SK-N-SH treated with all-trans-retinoic acid at 6 μM for 48 hours (cell line): ENCODE measurements around the gene TSKS.

Experiments used
- ATAC-seq: fragments of 200-7000 bp; cut with Tn5 transposase; 3 replicates; pipeline ENCODE4 v1.9.1; 2020; ENCODE audit warnings: mild to moderate bottlenecking, moderate library complexity
- ARNTL ChIP-seq: fragments of 450-650 bp; formaldehyde crosslinking; IDR thresholded peaks from 2 replicates; pipeline ENCODE4 v1.5.0; 2020; ENCODE audit warnings: low read depth, mild to moderate bottlenecking, moderate library complexity, borderline replicate concordance
- BACH2 ChIP-seq: fragments of 250-450 bp; sonication (Bioruptor Pico); IDR thresholded peaks from 2 replicates; pipeline ENCODE4 v1.9.0; 2021; ENCODE audit warnings: mild to moderate bottlenecking, borderline replicate concordance
- CSDC2 ChIP-seq: fragments of 250-450 bp; sonication (Bioruptor Pico); IDR thresholded peaks from 2 replicates; pipeline ENCODE4 v1.5.0; 2020; ENCODE audit warnings: mild to moderate bottlenecking, moderate library complexity
- ESRRG ChIP-seq: fragments of 250-450 bp; sonication (Bioruptor Pico); IDR thresholded peaks from 2 replicates; pipeline ENCODE4 v1.6.1; 2021; ENCODE audit warnings: mild to moderate bottlenecking
- GLIS3 ChIP-seq: fragments of 250-450 bp; sonication (Bioruptor Pico); IDR thresholded peaks from 2 replicates; pipeline ENCODE4 v1.5.0; 2020; ENCODE audit warnings: mild to moderate bottlenecking, moderate library complexity
- ISL1 ChIP-seq: fragments of 250-450 bp; sonication (Bioruptor Pico); IDR thresholded peaks from 2 replicates; pipeline ENCODE4 v2.1.2; 2022; ENCODE audit warnings: mild to moderate bottlenecking, moderate library complexity
- OSR1 ChIP-seq: fragments of 250-450 bp; sonication (Bioruptor Pico); IDR thresholded peaks from 2 replicates; pipeline ENCODE4 v1.8.0; 2022; ENCODE audit warnings: moderate library complexity, mild to moderate bottlenecking, inconsistent platforms
- PATZ1 ChIP-seq: fragments of 250-450 bp; sonication (Bioruptor Pico); IDR thresholded peaks from 2 replicates; pipeline ENCODE4 v1.8.0; 2020; ENCODE audit warnings: mild to moderate bottlenecking, moderate library complexity, borderline replicate concordance
- POU6F1 ChIP-seq: fragments of 250-450 bp; sonication (Bioruptor Pico); IDR thresholded peaks from 2 replicates; pipeline ENCODE4 v1.8.0; 2021; ENCODE audit warnings: low read depth, mild to moderate bottlenecking, moderate library complexity, borderline replicate concordance
- PPARA ChIP-seq: fragments of 250-450 bp; sonication (Bioruptor Pico); IDR thresholded peaks from 2 replicates; pipeline ENCODE4 v1.5.0; 2020; ENCODE audit warnings: mild to moderate bottlenecking, borderline replicate concordance
- RARB ChIP-seq: fragments of 250-450 bp; sonication (Bioruptor Pico); IDR thresholded peaks from 2 replicates; pipeline ENCODE4 v1.8.0; 2021; ENCODE audit warnings: mild to moderate bottlenecking, moderate library complexity
- SNAI2 ChIP-seq: fragments of 250-450 bp; sonication (Bioruptor Pico); IDR thresholded peaks from 2 replicates; pipeline ENCODE4 v1.5.0; 2020; ENCODE audit warnings: mild to moderate bottlenecking, moderate library complexity
- TOX ChIP-seq: fragments of 250-450 bp; sonication (Bioruptor Pico); IDR thresholded peaks from 2 replicates; pipeline ENCODE4 v1.8.0; 2021; ENCODE audit warnings: mild to moderate bottlenecking, moderate library complexity, borderline replicate concordance
- TSHZ2 ChIP-seq: fragments of 250-450 bp; sonication (Bioruptor Pico); IDR thresholded peaks from 2 replicates; pipeline ENCODE4 v1.5.0; 2020; ENCODE audit warnings: mild to moderate bottlenecking, moderate library complexity
- ZNF565 ChIP-seq: fragments of 450-650 bp; formaldehyde crosslinking; conservative IDR thresholded peaks from 2 replicates; pipeline ENCODE4 v1.5.0; 2020; ENCODE audit warnings: low read depth, mild to moderate bottlenecking, moderate library complexity
- ZNF70 ChIP-seq: fragments of 450-650 bp; formaldehyde crosslinking; IDR thresholded peaks from 2 replicates; pipeline ENCODE4 v1.5.0; 2020; ENCODE audit warnings: mild to moderate bottlenecking, moderate library complexity
- TF ChIP-seq, protein P1 (sequence below): fragments of 250-450 bp; sonication (Bioruptor Pico); IDR thresholded peaks from 2 replicates; pipeline ENCODE4 v1.5.1; 2021; ENCODE audit warnings: mild to moderate bottlenecking, moderate library complexity

TSKS gene

GRCh38 chr19:49771674-49772139 is 8.6 kb upstream of the TSKS start (continued):
- no peak for TF ChIP-seq SNAI2 (CRISPR knock-in tag)

DNA sequence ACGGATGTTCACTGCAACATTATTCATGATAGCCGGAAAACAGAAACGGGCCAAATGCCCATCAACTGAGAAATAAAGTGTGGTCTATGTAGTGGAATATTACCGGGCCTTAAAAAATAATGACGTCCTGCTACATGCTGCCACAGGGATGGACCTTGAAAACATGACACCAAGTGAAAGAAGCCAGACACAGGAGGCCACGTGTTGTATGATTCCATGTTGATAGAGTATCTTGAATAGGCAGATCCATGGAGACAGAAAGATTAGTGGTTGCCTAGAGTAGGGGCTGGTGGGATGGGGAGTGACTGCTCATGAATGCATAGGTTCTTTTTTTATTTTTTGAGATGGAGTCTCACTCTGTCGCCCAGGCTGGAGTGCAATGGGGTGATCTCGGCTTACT is 7.4 kb upstream of the TSKS start:
- ATAC-seq, result no peak
- TF ChIP-seq GLIS3 (CRISPR knock-in tag) (no peak), PATZ1 (CRISPR knock-in tag) (no peak), ZNF70 (CRISPR knock-in tag) (no peak), CSDC2 (CRISPR knock-in tag) (no peak), POU6F1 (CRISPR knock-in tag) (no peak), ZNF565 (CRISPR knock-in tag) (no peak), PPARA (CRISPR knock-in tag) (no peak), TOX (CRISPR knock-in tag) (no peak), BACH2 (CRISPR knock-in tag) (no peak)
- TF ChIP-seq, protein P1, sequence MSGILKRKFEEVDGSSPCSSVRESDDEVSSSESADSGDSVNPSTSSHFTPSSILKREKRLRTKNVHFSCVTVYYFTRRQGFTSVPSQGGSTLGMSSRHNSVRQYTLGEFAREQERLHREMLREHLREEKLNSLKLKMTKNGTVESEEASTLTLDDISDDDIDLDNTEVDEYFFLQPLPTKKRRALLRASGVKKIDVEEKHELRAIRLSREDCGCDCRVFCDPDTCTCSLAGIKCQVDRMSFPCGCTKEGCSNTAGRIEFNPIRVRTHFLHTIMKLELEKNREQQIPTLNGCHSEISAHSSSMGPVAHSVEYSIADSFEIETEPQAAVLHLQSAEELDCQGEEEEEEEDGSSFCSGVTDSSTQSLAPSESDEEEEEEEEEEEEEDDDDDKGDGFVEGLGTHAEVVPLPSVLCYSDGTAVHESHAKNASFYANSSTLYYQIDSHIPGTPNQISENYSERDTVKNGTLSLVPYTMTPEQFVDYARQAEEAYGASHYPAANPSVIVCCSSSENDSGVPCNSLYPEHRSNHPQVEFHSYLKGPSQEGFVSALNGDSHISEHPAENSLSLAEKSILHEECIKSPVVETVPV (CRISPR knock-in tag), result no peak

- no peak for ATAC-seq
- TF ChIP-seq ISL1 (CRISPR knock-in tag) (no peak), BACH2 (CRISPR knock-in tag) (no peak)
Observed at GRCh38 chr19:49767967-49768581, 5.0 kb upstream of the TSKS start.

GRCh38 chr19:49767381-49767780 is 4.3 kb upstream of the TSKS start:
- ATAC-seq, result no peak
- TF ChIP-seq ESRRG (CRISPR knock-in tag), result no peak

GRCh38 chr19:49766930-49767299 is 3.8 kb upstream of the TSKS start, which contains the start of gene AP2A1:
TSS of gene AP2A1 (plus strand) at chr19:49767001. CDS start at chr19:49767134, 133 bp downstream.
- TF ChIP-seq RARB (CRISPR knock-in tag) (no peak), PPARA (CRISPR knock-in tag) (no peak), OSR1 (CRISPR knock-in tag) (no peak), ARNTL (CRISPR knock-in tag) (no peak), POU6F1 (CRISPR knock-in tag) (no peak), TSHZ2 (CRISPR knock-in tag) (no peak)
- TF ChIP-seq, protein P1 (CRISPR knock-in tag), result no peak
- TF ChIP-seq, all 23 proteins: peak for 0
- ATAC-seq, result no peak
